Esophagus squamous epithelium (tissue), 5 donors: ENCODE results near the gene CAP2. TPM values are rescaled to one million over a fixed set of nuclear protein-coding genes. Genes with fewer than 3 reads are reported as not detected.

Experiments
- DNase-seq: peaks from one replicate; lab custom pipeline; 2025; lab: John Stamatoyannopoulos, UW
- H3K27ac ChIP-seq, 4 donors: fragments of 200-600 bp; sonication (generic); one replicate each; pipeline ENCODE4 v1.5.1; 2016 to 2019; ENCODE audit warnings: mild to moderate bottlenecking in 1 of 4
- H3K27me3 ChIP-seq, 4 donors: fragments of 200-600 bp; sonication (generic); 1 replicate in 3 of 4; 2 replicates in 1 of 4; pipeline versions ENCODE4 v1.5.1 to v1.6.0; 2017 to 2021; ENCODE audit warnings: antibody characterized with exemption in 1 of 4
- H3K36me3 ChIP-seq, 3 donors: fragments of 200-600 bp; sonication (generic); one replicate each; pipeline ENCODE4 v1.5.1; 2016 to 2019
- H3K4me1 ChIP-seq, 3 donors: fragments of 200-600 bp; sonication (generic); one replicate each; pipeline ENCODE4 v1.5.1; 2017 to 2019
- H3K4me3 ChIP-seq, 4 donors: fragments of 200-600 bp; sonication (generic); 1 replicate in 3 of 4; 2 replicates in 1 of 4; pipeline ENCODE4 v1.5.1; 2016 to 2019; ENCODE audit warnings: mild to moderate bottlenecking in 2 of 4, moderate library complexity in 1 of 4
- H3K9me3 ChIP-seq, 3 donors: fragments of 200-600 bp; sonication (generic); one replicate each; pipeline ENCODE4 v1.5.1; 2016 to 2019
- POLR2A ChIP-seq, 4 donors: fragments of 450-650 bp; IDR thresholded peaks; one replicate each; pipeline ENCODE4 v1.6.1; 2017; ENCODE audit warnings: antibody characterized with exemption in 4 of 4, mild to moderate bottlenecking in 4 of 4, moderate library complexity in 3 of 4
- WGBS, 2 donors: methylation state at CpG; one replicate each; pipeline ENCODE4 v1.1.5; 2018; 5-methylcytosine and 5-hydroxymethylcytosine counted together
- intact Hi-C: fragments of 100-400 bp; cut with DNase I; formaldehyde crosslinking; loops from one replicate; pipeline ENCODE4 v1.15.0; 2022
- total RNA-seq, 4 donors: library from RNA; depleted of rRNA; stranded (reverse); fragments of >200 nt; gene quantifications; one replicate each; pipeline ENCODE4 v1.1.0, GENCODE V29; 2016
- TF ChIP-seq, protein P1 (sequence below), 6 experiments: fragments of 450-650 bp in 4 of 6; fragments of 200-600 bp in 2 of 6; sonication (generic) in 2 of 6; IDR thresholded peaks; one replicate each; pipeline ENCODE4 v1.5.1; 2016 to 2019; ENCODE audit warnings: antibody characterized with exemption in 6 of 6, mild to moderate bottlenecking in 4 of 6, moderate library complexity in 4 of 6
- donor health status: DM: yes; HTN: yes; CAD: no.

CAP2 gene
- total RNA-seq, 4 donors from 2014 or later = 2.0 to 5.5 (median 2.7) TPM

DNA sequence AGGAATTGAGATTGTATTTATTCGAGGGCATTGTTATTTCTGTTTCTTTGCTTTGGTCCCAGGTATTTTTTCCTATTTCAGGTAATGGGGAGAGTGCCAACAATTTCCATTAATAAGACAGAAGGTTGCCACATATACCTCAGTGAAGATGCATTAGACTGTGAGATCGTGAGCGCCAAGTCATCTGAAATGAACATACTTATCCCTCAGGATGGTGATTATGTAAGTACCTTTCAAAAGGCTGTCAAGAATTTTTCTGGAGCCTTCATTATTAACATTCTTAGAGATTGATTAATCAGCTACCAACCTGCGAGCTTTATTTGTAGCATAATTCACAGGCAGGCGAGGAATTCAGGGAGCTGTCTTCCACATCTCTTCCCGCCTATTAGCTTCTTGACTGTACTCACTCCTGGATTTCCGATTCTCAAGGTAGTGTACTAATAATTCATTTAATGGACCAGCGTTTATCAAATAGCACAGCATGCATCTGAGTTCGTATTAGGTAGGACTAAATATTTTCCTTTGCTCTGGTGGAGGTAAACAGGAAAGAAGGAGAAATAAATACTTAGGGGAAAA lies 158.1 kb downstream of the CAP2 start:
- Histone ChIP-seq H3K4me3 (no peak overlapping the region), H3K36me3 (peaks cover 0 to 8% (median 0%) of the 10 kb centered on the region in 3 donors), H3K9me3 (no peaks in the 10 kb centered on the region), H3K27me3 (no peaks in the 10 kb centered on the region), H3K4me1 (no peaks in the 10 kb centered on the region), H3K27ac (no peak overlapping the region)
- WGBS, 2 donors = 88 to 90% methylated on average over 9 of the region's 9 CpGs
- intact Hi-C loops = no loop called here
- DNase-seq = no peak
- TF ChIP-seq, protein P1, sequence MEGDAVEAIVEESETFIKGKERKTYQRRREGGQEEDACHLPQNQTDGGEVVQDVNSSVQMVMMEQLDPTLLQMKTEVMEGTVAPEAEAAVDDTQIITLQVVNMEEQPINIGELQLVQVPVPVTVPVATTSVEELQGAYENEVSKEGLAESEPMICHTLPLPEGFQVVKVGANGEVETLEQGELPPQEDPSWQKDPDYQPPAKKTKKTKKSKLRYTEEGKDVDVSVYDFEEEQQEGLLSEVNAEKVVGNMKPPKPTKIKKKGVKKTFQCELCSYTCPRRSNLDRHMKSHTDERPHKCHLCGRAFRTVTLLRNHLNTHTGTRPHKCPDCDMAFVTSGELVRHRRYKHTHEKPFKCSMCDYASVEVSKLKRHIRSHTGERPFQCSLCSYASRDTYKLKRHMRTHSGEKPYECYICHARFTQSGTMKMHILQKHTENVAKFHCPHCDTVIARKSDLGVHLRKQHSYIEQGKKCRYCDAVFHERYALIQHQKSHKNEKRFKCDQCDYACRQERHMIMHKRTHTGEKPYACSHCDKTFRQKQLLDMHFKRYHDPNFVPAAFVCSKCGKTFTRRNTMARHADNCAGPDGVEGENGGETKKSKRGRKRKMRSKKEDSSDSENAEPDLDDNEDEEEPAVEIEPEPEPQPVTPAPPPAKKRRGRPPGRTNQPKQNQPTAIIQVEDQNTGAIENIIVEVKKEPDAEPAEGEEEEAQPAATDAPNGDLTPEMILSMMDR (IDR thresholded peaks at IDR 0.05) = no peak
- no peak for TF ChIP-seq POLR2A (IDR thresholded peaks at IDR 0.05)

DNA sequence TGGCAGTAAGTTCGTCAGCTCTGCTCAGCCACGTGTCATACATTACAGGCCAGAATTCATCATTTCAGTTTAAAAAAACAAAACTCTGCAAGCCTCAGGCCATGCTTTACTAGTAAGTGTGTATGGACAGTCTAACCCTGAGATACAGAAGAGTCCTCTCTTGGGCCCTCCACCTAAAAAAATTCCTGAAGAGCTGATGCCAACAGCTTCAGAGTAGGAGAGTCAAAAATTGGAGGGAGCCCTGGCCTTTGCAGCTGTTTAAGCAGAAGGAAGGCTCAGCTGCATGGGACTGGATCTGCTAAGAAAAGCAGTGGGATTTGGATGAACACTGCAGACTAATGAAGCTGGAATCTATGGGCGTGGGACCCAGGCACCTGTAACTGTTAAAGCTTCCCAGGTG lies 159.5 kb downstream of the CAP2 start:
- Histone ChIP-seq H3K4me1 (no peaks in the 10 kb centered on the region), H3K36me3 (peaks cover 0 to 8% (median 0%) of the 10 kb centered on the region in 3 donors), H3K27ac (no peak overlapping the region), H3K4me3 (no peak overlapping the region), H3K27me3 (no peaks in the 10 kb centered on the region), H3K9me3 (no peaks in the 10 kb centered on the region)
- no peak for DNase-seq
- intact Hi-C loops = no loop called here
- TF ChIP-seq, protein P1 (IDR thresholded peaks at IDR 0.05) = no peak
- no peak for TF ChIP-seq POLR2A (IDR thresholded peaks at IDR 0.05)
- 75 to 76% methylated on average over 1 to 3 of the region's 3 CpGs for WGBS, 2 donors

DNA sequence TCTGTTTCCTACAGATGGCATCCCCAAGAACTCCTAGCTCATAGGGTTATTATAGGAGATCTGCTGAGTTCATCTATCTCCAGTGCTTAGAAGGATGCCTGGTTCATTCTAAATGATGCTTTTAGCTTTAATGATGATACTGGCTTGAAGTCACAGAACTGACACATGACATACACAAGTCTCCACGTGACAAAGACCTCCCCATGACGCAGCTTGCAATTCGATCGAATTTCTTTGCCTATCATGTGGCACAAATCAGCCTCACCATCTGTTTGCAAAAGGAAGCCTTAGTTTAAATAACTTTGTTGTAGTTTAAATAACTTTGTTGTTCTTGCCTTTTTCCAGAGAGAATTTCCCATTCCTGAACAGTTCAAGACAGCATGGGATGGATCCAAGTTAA lies 162.6 kb downstream of the CAP2 start:
- 84 to 86% methylated on average over 4 of the region's 4 CpGs for WGBS, 2 donors
- H3K9me3 ChIP-seq = no peaks in the 10 kb centered on the region
- peaks cover 0 to 8% (median 0%) of the 10 kb centered on the region in 3 donors for H3K36me3 ChIP-seq
- H3K4me3 ChIP-seq = no peak overlapping the region
- no peaks in the 10 kb centered on the region for H3K4me1 ChIP-seq
- intact Hi-C loops = no loop called here
- no peak overlapping the region for H3K27ac ChIP-seq
- H3K27me3 ChIP-seq = no peaks in the 10 kb centered on the region
- TF ChIP-seq, protein P1 (IDR thresholded peaks at IDR 0.05) = no peak
- no peak for TF ChIP-seq POLR2A (IDR thresholded peaks at IDR 0.05)
- DNase-seq = no peak

DNA sequence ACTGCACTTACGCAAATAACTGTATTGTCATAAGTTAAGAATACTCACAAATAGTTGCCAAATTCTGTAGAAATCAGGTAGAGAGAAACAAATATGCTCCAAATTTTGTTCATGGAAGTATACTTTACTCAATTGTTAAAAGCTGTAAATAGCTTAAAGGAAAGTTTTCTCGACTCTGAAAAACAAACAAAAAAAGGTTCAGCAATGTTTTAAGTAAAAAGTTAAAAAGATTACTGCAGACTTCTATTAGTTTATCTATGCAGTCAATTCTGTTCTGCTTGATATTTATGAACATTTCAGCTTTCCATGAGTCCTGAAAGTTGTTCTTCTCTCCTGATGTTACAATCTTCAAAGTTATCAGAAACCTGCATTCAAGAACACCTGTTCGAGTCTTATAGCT lies 169.2 kb downstream of the CAP2 start:
- Histone ChIP-seq H3K36me3 (no peaks in the 10 kb centered on the region), H3K27ac (no peak overlapping the region), H3K27me3 (no peaks in the 10 kb centered on the region), H3K4me1 (no peaks in the 10 kb centered on the region), H3K4me3 (no peak overlapping the region), H3K9me3 (peaks cover 0 to 4% (median 0%) of the 10 kb centered on the region in 3 donors)
- 84 to 87% methylated on average over 3 of the region's 3 CpGs for WGBS, 2 donors
- no peak for DNase-seq
- intact Hi-C loops = no loop called here
- no peak for TF ChIP-seq POLR2A (IDR thresholded peaks at IDR 0.05)

DNA sequence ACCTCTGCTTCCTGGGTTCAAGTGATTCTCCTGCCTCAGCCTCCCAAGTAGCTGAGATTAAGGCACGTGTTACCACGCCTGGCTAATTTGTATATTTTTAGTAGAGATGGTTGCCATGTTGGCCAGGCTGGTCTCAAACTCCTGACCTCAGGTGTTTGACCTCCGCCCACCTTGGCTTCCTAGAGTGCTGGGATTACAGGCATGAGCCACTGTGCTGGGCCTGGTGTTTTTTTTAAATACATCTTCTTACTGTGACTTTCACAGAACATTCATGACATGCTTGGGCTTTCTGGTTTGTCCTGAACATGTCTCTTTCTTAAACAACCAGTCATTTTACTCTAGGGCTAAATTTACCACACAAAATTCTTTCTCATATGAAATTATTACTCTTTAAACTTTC lies 172.0 kb downstream of the CAP2 start:
- no peak for TF ChIP-seq POLR2A (IDR thresholded peaks at IDR 0.05)
- TF ChIP-seq, protein P1 (IDR thresholded peaks at IDR 0.05) = no peak
- Histone ChIP-seq H3K4me3 (no peak overlapping the region), H3K36me3 (no peaks in the 10 kb centered on the region), H3K27me3 (no peaks in the 10 kb centered on the region), H3K9me3 (peaks cover 0 to 4% (median 0%) of the 10 kb centered on the region in 3 donors), H3K4me1 (no peaks in the 10 kb centered on the region), H3K27ac (no peak overlapping the region)
- DNase-seq = no peak
- intact Hi-C loops = no loop called here
- WGBS, 2 donors = 72 to 83% methylated on average over 3 of the region's 3 CpGs
